A673 (cell line): Measurements from ENCODE around the gene RAB11FIP3.

ENCODE experiments used
- CTCF ChIP-seq: fragments of 300-800, 200-600 bp; sonication (generic); conservative IDR thresholded peaks from 2 replicates; pipeline ENCODE4 v1.5.1; 2017; ENCODE audit warnings: low read depth, mild to moderate bottlenecking, antibody characterized with exemption, low read length, moderate library complexity, mixed read lengths
- EZH2 ChIP-seq: fragments of 200-600 bp; sonication (generic); IDR thresholded peaks from 2 replicates; pipeline ENCODE4 v1.6.1; 2017; ENCODE audit warnings: borderline replicate concordance, low read depth, mild to moderate bottlenecking, mixed read lengths, antibody characterized with exemption, low read length; ENCODE audit not compliant: poor library complexity, severe bottlenecking

GRCh38 chr16:512802-513201 lies 87.4 kb downstream of the RAB11FIP3 start:
- TF ChIP-seq CTCF (no peak), EZH2 (no peak)
